ENCODE data around the gene NBPF1. TPM values are rescaled to one million over a fixed set of nuclear protein-coding genes. Genes with fewer than 3 reads are reported as not detected.

Gene NBPF1
- total and polyA plus RNA-seq, 9 of the 15 experiments (the other 6 are each of a cell fraction or from before 2014, with no cell fraction given), result 5.2 to 42.6 (median 24.1) TPM

- TF ChIP-seq ARID3B (CRISPR knock-in tag; IDR thresholded peaks at IDR 0.05; ENCODE audit: borderline replicate concordance) (peak; percentile 86; the same call in 1 of the 2 replicates), MXI1 (IDR thresholded peaks at IDR 0.05; ENCODE audit: low read depth, low read length) (peak; percentile 79), ATF7 (IDR thresholded peaks at IDR 0.05) (peak; percentile 86), ZFP91 (CRISPR knock-in tag; IDR thresholded peaks at IDR 0.05) (peak; percentile 74), OTX1 (CRISPR knock-in tag; IDR thresholded peaks at IDR 0.05) (peak; percentile 90; the same call in 1 of the 2 replicates), TSHZ1 (CRISPR knock-in tag; IDR thresholded peaks at IDR 0.05) (peak; percentile 77; the same call in 1 of the 2 replicates), ZFP30 (CRISPR knock-in tag; IDR thresholded peaks at IDR 0.05; ENCODE audit: borderline replicate concordance) (peak; percentile 66; the same call in 1 of the 2 replicates), SRSF3 (IDR thresholded peaks at IDR 0.05; ENCODE audit: insufficient read depth, low read length) (peak; percentile 96; the same call in 1 of the 2 replicates), ZNF707 (CRISPR knock-in tag; conservative IDR thresholded peaks at IDR 0.05) (peak; percentile 60; the same call in 1 of the 2 replicates), KDM5B (IDR thresholded peaks at IDR 0.05; ENCODE audit: insufficient replicate concordance, low read depth, low read length) (peak; percentile 97), KLF6 (CRISPR knock-in tag; IDR thresholded peaks at IDR 0.05; ENCODE audit: borderline replicate concordance) (peak; percentile 83; the same call in 1 of the 2 replicates), DEAF1 (CRISPR knock-in tag; IDR thresholded peaks at IDR 0.05) (0 out of 2 replicates have a peak, but pooled peaks have one; percentile 45), MTF1 (CRISPR knock-in tag; IDR thresholded peaks at IDR 0.05; ENCODE audit: borderline replicate concordance) (peak; percentile 77; the same call in 1 of the 2 replicates), RBM15 (IDR thresholded peaks at IDR 0.05; ENCODE audit: insufficient read depth, low read length) (peak; percentile 98; the same call in 1 of the 2 replicates), HMGXB4 (CRISPR knock-in tag; IDR thresholded peaks at IDR 0.05) (peak; percentile 98)
These were observed 31.3 kb upstream of the NBPF1 start (continued) for GRCh38 chr1:16644482-16645270.
